Astrocyte of the cerebellum (primary cell): ENCODE data around the gene CLPTM1L.
"Not testable (repeated sequence)": the region's sequence is repeated elsewhere in the genome, so short reads cannot be mapped to it uniquely, and the experiment has no call there.

Source experiments
- DNase-seq: peaks from one replicate; pipeline ENCODE4 v3.0.0-alpha.2; 2011; ENCODE audit warnings: low read depth
- H3K4me3 ChIP-seq: 2 replicates; pipeline ENCODE4 v1.5.1; 2011; ENCODE audit warnings: mild to moderate bottlenecking, low read depth, low read length, moderate library complexity
- in situ Hi-C: cut with HindIII; loops from 2 replicates; pipeline ENCODE4 v1.10.0; 2017; ENCODE audit warnings: low sequenced_read_pairs
- TF ChIP-seq, protein P1 (sequence below): IDR thresholded peaks from 2 replicates; pipeline ENCODE4 v1.5.1; 2012; ENCODE audit warnings: low read length, low read depth, moderate library complexity, mild to moderate bottlenecking; ENCODE audit errors: missing control alignments

CLPTM1L gene

GRCh38 chr5:1332461-1333001 lies 12.4 kb downstream of the CLPTM1L start:
- no peak for DNase-seq
- in situ Hi-C loops = no loop called here
- TF ChIP-seq, protein P1, sequence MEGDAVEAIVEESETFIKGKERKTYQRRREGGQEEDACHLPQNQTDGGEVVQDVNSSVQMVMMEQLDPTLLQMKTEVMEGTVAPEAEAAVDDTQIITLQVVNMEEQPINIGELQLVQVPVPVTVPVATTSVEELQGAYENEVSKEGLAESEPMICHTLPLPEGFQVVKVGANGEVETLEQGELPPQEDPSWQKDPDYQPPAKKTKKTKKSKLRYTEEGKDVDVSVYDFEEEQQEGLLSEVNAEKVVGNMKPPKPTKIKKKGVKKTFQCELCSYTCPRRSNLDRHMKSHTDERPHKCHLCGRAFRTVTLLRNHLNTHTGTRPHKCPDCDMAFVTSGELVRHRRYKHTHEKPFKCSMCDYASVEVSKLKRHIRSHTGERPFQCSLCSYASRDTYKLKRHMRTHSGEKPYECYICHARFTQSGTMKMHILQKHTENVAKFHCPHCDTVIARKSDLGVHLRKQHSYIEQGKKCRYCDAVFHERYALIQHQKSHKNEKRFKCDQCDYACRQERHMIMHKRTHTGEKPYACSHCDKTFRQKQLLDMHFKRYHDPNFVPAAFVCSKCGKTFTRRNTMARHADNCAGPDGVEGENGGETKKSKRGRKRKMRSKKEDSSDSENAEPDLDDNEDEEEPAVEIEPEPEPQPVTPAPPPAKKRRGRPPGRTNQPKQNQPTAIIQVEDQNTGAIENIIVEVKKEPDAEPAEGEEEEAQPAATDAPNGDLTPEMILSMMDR = no peak
- H3K4me3 ChIP-seq = no peak overlapping the region

- in situ Hi-C loops = no loop called here
- no peak overlapping the region for H3K4me3 ChIP-seq
- TF ChIP-seq, protein P1 = no peak
- no peak for DNase-seq
Observed at GRCh38 chr5:1331861-1332405, 13.0 kb downstream of the CLPTM1L start.

GRCh38 chr5:1330847-1331831 lies 13.8 kb downstream of the CLPTM1L start:
- TF ChIP-seq, protein P1 = no peak
- no peak for DNase-seq
- H3K4me3 ChIP-seq = no peak overlapping the region
- in situ Hi-C loops = no loop called here

GRCh38 chr5:1330146-1330846 lies 14.6 kb downstream of the CLPTM1L start:
- in situ Hi-C loops = no loop called here
- no peak overlapping the region for H3K4me3 ChIP-seq
- TF ChIP-seq, protein P1 = no peak
- no peak for DNase-seq

DNA sequence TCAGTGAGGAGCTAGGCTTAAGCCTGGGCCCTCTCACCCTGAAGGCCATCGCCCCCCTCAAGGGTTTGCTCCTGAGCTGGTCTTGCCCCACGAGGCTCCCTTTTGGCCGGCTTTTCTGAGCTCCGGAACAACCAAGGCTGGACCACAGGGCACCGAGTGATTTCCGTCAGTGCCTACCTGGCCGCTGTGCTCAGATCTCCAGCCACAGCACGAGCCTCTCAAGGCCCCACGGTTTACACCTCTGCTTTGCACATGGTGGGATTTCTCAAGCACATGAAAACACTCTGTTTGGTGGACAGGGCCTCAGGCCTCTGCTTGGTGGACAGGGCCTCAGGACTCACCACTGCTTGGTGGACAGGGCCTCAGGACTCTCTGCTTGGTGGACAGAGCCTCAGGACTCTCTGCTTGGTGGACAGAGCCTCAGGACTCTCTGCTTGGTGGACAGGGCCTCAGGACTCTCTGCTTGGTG lies 15.8 kb downstream of the CLPTM1L start:
- TF ChIP-seq, protein P1 = no peak
- no peak for DNase-seq
- in situ Hi-C loops = no loop called here
- no peak overlapping the region for H3K4me3 ChIP-seq

DNA sequence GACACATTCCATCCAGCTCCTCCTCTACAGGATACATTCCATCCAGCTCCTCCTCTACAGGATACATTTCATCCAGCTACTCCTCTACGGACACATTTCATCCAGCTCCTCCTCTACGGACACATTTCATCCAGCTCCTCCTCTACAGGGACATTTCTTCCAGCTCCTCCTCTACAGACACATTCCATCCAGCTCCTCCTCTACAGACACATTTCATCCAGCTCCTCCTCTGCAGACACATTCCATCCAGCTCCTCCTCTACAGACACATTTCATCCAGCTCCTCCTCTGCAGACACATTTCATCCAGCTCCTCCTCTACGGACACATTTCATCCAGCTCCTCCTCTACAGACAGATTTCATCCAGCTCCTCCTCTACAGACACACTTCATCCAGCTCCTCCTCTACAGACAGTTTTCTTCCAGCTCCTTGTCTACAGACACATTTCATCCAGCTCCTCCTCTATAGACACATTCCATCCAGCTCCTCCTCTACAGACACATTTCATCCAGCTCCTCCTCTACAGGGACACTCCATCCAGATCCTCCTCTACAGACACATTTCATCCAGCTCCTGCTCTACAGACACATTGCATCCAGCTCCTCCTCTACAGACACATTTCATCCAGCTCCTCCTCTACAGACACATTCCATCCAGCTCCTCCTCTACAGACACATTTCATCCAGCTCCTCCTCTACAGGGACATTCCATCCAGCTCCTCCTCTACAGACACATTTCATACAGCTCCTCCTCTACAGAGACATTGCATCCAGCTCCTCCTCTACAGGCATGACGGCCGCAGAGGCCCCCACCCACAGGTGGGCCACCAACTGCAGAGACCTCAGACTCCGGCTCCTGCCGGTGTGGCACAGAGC lies 16.4 kb downstream of the CLPTM1L start:
- in situ Hi-C loops, DNase-seq, H3K4me3 ChIP-seq: not testable (repeated sequence)

DNA sequence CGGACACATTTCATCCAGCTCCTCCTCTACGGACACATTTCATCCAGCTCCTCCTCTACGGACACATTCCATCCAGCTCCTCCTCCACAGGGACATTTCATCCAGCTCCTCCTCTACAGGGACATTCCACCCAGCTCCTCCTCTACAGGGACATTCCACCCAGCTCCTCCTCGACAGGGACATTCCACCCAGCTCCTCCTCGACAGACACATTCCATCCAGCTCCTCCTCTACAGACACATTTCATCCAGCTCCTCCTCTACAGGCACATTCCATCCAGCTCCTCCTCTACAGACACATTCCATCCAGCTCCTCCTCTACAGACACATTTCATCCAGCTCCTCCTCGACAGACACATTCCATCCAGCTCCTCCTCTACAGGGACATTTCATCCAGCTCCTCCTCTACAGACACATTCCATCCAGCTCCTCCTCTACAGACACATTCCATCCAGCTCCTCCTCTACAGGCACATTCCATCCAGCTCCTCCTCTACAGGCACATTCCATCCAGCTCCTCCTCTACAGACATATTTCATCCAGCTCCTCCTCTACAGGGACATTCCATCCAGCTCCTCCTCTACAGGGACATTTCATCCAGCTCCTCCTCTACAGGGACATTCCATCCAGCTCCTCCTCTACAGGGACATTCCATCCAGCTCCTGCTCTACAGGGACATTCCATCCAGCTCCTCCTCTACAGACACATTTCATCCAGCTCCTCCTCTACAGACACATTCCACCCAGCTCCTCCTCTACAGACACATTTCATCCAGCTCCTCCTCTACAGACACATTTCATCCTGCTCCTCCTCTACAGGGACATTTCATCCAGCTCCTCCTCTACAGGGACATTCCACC lies 17.8 kb downstream of the CLPTM1L start:
- DNase-seq, in situ Hi-C loops, H3K4me3 ChIP-seq: not testable (repeated sequence)

- H3K4me3 ChIP-seq, DNase-seq, in situ Hi-C loops: not testable (repeated sequence)
Observed at GRCh38 chr5:1326532-1326875, 18.4 kb downstream of the CLPTM1L start.
